HL-60 (cell line): Measurements from ENCODE around the gene COPS9.

Experiments used
- SPI1 ChIP-seq: IDR thresholded peaks from 2 replicates; pipeline ENCODE4 v1.6.1; 2012; ENCODE audit warnings: low read depth, mild to moderate bottlenecking, borderline replicate concordance
- TF ChIP-seq, protein P1 (sequence below): IDR thresholded peaks from one replicate; pipeline ENCODE4 v1.5.1; 2011; ENCODE audit warnings: low read length, control low read depth, inconsistent platforms; ENCODE audit not compliant: insufficient read depth

DNA sequence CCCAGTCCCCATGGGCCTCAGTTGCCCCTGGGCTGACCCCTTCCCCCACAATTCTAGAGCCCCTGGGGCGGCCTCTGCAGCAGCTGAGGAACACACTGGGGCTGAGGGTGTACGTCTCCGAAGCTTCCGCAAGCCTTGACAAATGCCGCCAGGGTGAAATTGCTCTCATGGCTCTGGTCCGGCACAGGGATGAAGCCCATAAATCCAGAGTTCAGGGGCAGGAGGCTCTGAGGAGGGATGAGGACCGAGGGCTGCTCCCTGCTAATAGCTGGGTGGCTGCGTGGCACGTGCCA, 31.4 kb upstream of the COPS9 start:
- TF ChIP-seq, protein P1, sequence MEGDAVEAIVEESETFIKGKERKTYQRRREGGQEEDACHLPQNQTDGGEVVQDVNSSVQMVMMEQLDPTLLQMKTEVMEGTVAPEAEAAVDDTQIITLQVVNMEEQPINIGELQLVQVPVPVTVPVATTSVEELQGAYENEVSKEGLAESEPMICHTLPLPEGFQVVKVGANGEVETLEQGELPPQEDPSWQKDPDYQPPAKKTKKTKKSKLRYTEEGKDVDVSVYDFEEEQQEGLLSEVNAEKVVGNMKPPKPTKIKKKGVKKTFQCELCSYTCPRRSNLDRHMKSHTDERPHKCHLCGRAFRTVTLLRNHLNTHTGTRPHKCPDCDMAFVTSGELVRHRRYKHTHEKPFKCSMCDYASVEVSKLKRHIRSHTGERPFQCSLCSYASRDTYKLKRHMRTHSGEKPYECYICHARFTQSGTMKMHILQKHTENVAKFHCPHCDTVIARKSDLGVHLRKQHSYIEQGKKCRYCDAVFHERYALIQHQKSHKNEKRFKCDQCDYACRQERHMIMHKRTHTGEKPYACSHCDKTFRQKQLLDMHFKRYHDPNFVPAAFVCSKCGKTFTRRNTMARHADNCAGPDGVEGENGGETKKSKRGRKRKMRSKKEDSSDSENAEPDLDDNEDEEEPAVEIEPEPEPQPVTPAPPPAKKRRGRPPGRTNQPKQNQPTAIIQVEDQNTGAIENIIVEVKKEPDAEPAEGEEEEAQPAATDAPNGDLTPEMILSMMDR = no peak
- no peak for TF ChIP-seq SPI1
